Thoracic aorta (tissue), 2 donors: ENCODE measurements around the gene DLGAP1. TPM values are rescaled to one million over a fixed set of nuclear protein-coding genes. Genes with fewer than 3 reads are reported as not detected.
A peak's percentile ranks its signal among the peaks of the same experiment; 100 is the strongest.
"Not testable (repeated sequence)": the region's sequence is repeated elsewhere in the genome, so short reads cannot be mapped to it uniquely, and the experiment has no call there.

ENCODE experiments used
- ATAC-seq: fragments of 150-250 bp; one replicate; pipeline ENCODE4 v1.8.0; 2017; ENCODE audit warnings: low read depth; ENCODE audit not compliant: insufficient number of reproducible peaks, low FRiP score
- DNase-seq: peaks from one replicate; pipeline ENCODE4 v3.0.0-alpha.2; 2020; ENCODE audit warnings: low spot score
- H3K27ac ChIP-seq, 2 donors: fragments of 200-600 bp; sonication (generic); 1 replicate in 1 of 2; 2 replicates in 1 of 2; pipeline ENCODE4 v1.5.1; 2016; ENCODE audit warnings: mild to moderate bottlenecking in 2 of 2, moderate library complexity in 2 of 2
- H3K27me3 ChIP-seq: fragments of 200-600 bp; sonication (generic); replicated peaks from 2 replicates; pipeline ENCODE4 v1.6.0; 2016; ENCODE audit warnings: mild to moderate bottlenecking; ENCODE audit not compliant: insufficient read depth
- H3K36me3 ChIP-seq: fragments of 200-600 bp; sonication (generic); one replicate; pipeline ENCODE4 v1.5.1; 2016
- H3K4me1 ChIP-seq, 2 donors: fragments of 200-600 bp; sonication (generic); 1 replicate in 1 of 2; 2 replicates in 1 of 2; pipeline versions ENCODE4 v1.5.1 to v1.6.0; 2016; ENCODE audit warnings: low read depth in 2 of 2, mild to moderate bottlenecking in 1 of 2; ENCODE audit not compliant: control insufficient read depth in 1 of 2
- H3K4me3 ChIP-seq: fragments of 200-600 bp; sonication (generic); 2 replicates; pipeline ENCODE4 v1.5.1; 2016; ENCODE audit warnings: mild to moderate bottlenecking
- H3K9me3 ChIP-seq: fragments of 200-600 bp; sonication (generic); 2 replicates; pipeline ENCODE4 v1.5.1; 2016
- CTCF ChIP-seq: fragments of 200-600 bp; sonication (generic); IDR thresholded peaks from one replicate; pipeline ENCODE4 v1.5.1; 2019; ENCODE audit warnings: antibody characterized with exemption
- total RNA-seq, 2 donors: library from RNA; depleted of rRNA; stranded (reverse); fragments of >200 nt; gene quantifications; one replicate each; pipeline versions ENCODE4 v1.1.0 to v1.2.3, GENCODE V29; 2016

DLGAP1 gene
- total RNA-seq, 2 donors from 2014 or later, result 7.3 to 19.0 TPM

- Histone ChIP-seq H3K4me1 (peaks cover 15 to 31% of the 10 kb centered on the region in 2 donors), H3K27ac (no peak overlapping the region), H3K27me3 (no peaks in the 10 kb centered on the region), H3K9me3 (no peaks in the 10 kb centered on the region), H3K4me3 (no peak overlapping the region), H3K36me3 (no peaks in the 10 kb centered on the region)
- ATAC-seq, result no peak
- DNase-seq, result no peak
- TF ChIP-seq CTCF, result no peak
These were observed 803.8 kb downstream of the DLGAP1 start for GRCh38 chr18:3651266-3651665.

- H3K27me3 ChIP-seq, H3K4me3 ChIP-seq, H3K36me3 ChIP-seq, ATAC-seq, H3K9me3 ChIP-seq, DNase-seq: not testable (repeated sequence)
- peak overlapping the region in 1 of 2 donors; percentile 15 for H3K27ac ChIP-seq
- H3K4me1 ChIP-seq, result peaks cover 15 to 31% of the 10 kb centered on the region in 2 donors
These were observed 804.5 kb downstream of the DLGAP1 start for GRCh38 chr18:3650521-3651042.

- no peaks in the 10 kb centered on the region for H3K9me3 ChIP-seq
- no peaks in the 10 kb centered on the region for H3K27me3 ChIP-seq
- ATAC-seq, result peak; percentile 19
- H3K4me1 ChIP-seq, result peaks cover 15 to 31% of the 10 kb centered on the region in 2 donors
- H3K4me3 ChIP-seq, result no peak overlapping the region
- DNase-seq, result no peak
- H3K36me3 ChIP-seq, result no peaks in the 10 kb centered on the region
- peak overlapping the region in 1 of 2 donors; percentile 43 for H3K27ac ChIP-seq
- no peak for TF ChIP-seq CTCF
These were observed 805.3 kb downstream of the DLGAP1 start for GRCh38 chr18:3649633-3650426.

GRCh38 chr18:3649135-3649632 is 805.9 kb downstream of the DLGAP1 start:
- peak overlapping the region; percentile 14 for H3K4me3 ChIP-seq
- no peaks in the 10 kb centered on the region for H3K36me3 ChIP-seq
- H3K9me3 ChIP-seq, result no peaks in the 10 kb centered on the region
- peak overlapping the region in 1 of 2 donors; percentile 43 for H3K27ac ChIP-seq
- DNase-seq, result no peak
- no peaks in the 10 kb centered on the region for H3K27me3 ChIP-seq
- TF ChIP-seq CTCF, result no peak
- ATAC-seq, result no peak
- peaks cover 15 to 31% of the 10 kb centered on the region in 2 donors for H3K4me1 ChIP-seq

- TF ChIP-seq CTCF, result no peak
- Histone ChIP-seq H3K4me1 (peaks cover 15 to 31% of the 10 kb centered on the region in 2 donors), H3K27me3 (no peaks in the 10 kb centered on the region), H3K36me3 (no peaks in the 10 kb centered on the region), H3K4me3 (no peak overlapping the region), H3K27ac (no peak overlapping the region), H3K9me3 (no peaks in the 10 kb centered on the region)
- DNase-seq (no peak), ATAC-seq (no peak)
These were observed 806.5 kb downstream of the DLGAP1 start for GRCh38 chr18:3648641-3649040.
